Natural killer cell (primary cell): ENCODE data around the gene ATAD3B. TPM values are rescaled to one million over a fixed set of nuclear protein-coding genes. Genes with fewer than 3 reads are reported as not detected.

ENCODE experiments used
- ATAC-seq, 3 donors: fragments of 150-1000 bp in 2 of 3; fragments of 200-7000 bp in 1 of 3; cut with Tn5 transposase; 1 replicate in 1 of 3; 2 replicates in 2 of 3; pipeline ENCODE4 v1.10.0; 2021; ENCODE audit warnings: mild to moderate bottlenecking in 2 of 3, moderate library complexity in 2 of 3
- DNase-seq, 2 donors: peaks; one replicate each; pipeline versions ENCODE4 v3.0.0 to v3.0.0-alpha.2; 2013 to 2021; ENCODE audit warnings: mixed read lengths in 1 of 2
- H3K27ac ChIP-seq: one replicate; pipeline ENCODE4 v1.5.1; 2013; ENCODE audit warnings: mild to moderate bottlenecking, low read length
- H3K27me3 ChIP-seq: one replicate; pipeline ENCODE4 v1.6.1; 2013; ENCODE audit warnings: low read length; ENCODE audit not compliant: control insufficient read depth, insufficient read depth
- H3K36me3 ChIP-seq: one replicate; pipeline ENCODE4 v1.6.1; 2013; ENCODE audit warnings: low read length; ENCODE audit not compliant: control insufficient read depth, insufficient read depth
- H3K4me1 ChIP-seq: one replicate; pipeline ENCODE4 v1.6.1; 2013; ENCODE audit warnings: low read length; ENCODE audit not compliant: control insufficient read depth, insufficient read depth
- H3K4me3 ChIP-seq: one replicate; pipeline ENCODE4 v1.5.1; 2013; ENCODE audit warnings: low read length
- H3K9me3 ChIP-seq: one replicate; pipeline ENCODE4 v1.6.1; 2013; ENCODE audit warnings: low read length; ENCODE audit not compliant: control insufficient read depth, insufficient read depth
- H3K27ac Mint-ChIP-seq, 2 donors: one replicate each; pipeline ENCODE4 v1.8.0; 2022; ENCODE audit warnings: mild to moderate bottlenecking in 2 of 2, mixed read lengths in 2 of 2, moderate library complexity in 1 of 2
- H3K27me3 Mint-ChIP-seq, 2 donors: one replicate each; pipeline ENCODE4 v1.8.0; 2022; ENCODE audit warnings: low read depth in 2 of 2, mixed read lengths in 2 of 2
- H3K36me3 Mint-ChIP-seq: one replicate; pipeline ENCODE4 v1.8.0; 2022; ENCODE audit warnings: mixed read lengths
- H3K4me1 Mint-ChIP-seq, 2 donors: one replicate each; pipeline ENCODE4 v1.8.0; 2022; ENCODE audit warnings: mixed read lengths in 2 of 2
- H3K4me3 Mint-ChIP-seq: one replicate; pipeline ENCODE4 v1.8.0; 2022; ENCODE audit warnings: mild to moderate bottlenecking, moderate library complexity, mixed read lengths
- H3K9me3 Mint-ChIP-seq, 2 donors: one replicate each; pipeline ENCODE4 v1.8.0; 2022; ENCODE audit warnings: mixed read lengths in 2 of 2
- CTCF ChIP-seq: fragments of 200-600 bp; IDR thresholded peaks from one replicate; pipeline ENCODE4 v1.8.0; 2022; ENCODE audit warnings: antibody characterized with exemption
- WGBS: methylation state at CpG from one replicate; pipeline ENCODE4 v1.1.7; 2013; ENCODE audit warnings: missing lambda C conversion rate; ENCODE audit not compliant: insufficient coverage; 5-methylcytosine and 5-hydroxymethylcytosine counted together
- intact Hi-C: fragments of 100-400 bp; cut with micrococcal nuclease; formaldehyde crosslinking; loops from one replicate; pipeline ENCODE4 v1.14.2; 2022
- total RNA-seq, 4 donors: library from RNA; stranded (reverse); fragments of 120-200 nt in 1 of 4; gene quantifications; one replicate each; pipeline versions ENCODE4 v1.2.3 to v1.2.4, GENCODE V29; 2013 to 2022

The ATAD3B gene
- total RNA-seq, 3 donors from 2014 or later (not counting 1 experiment from before 2014, with no cell fraction given) = 31.9 to 52.4 (median 42.9) TPM

GRCh38 chr1:1537626-1538250, 66.2 kb downstream of the ATAD3B start:
- H3K27me3 ChIP-seq = no peaks in the 10 kb centered on the region
- no peak overlapping the region for H3K27ac ChIP-seq
- H3K27me3 Mint-ChIP-seq = no peaks in the 10 kb centered on the region
- H3K9me3 ChIP-seq = no peaks in the 10 kb centered on the region
- peaks cover 2% of the 10 kb centered on the region for H3K36me3 ChIP-seq
- WGBS = 96% methylated on average over 32 of the region's 32 CpGs
- H3K4me1 Mint-ChIP-seq = no peaks in the 10 kb centered on the region
- peak overlapping the region; percentile 13 for H3K4me3 Mint-ChIP-seq
- H3K9me3 Mint-ChIP-seq = no peaks in the 10 kb centered on the region
- ATAC-seq (no peak), DNase-seq (no peak)
- H3K36me3 Mint-ChIP-seq = no peaks in the 10 kb centered on the region
- H3K4me3 ChIP-seq = no peak overlapping the region
- no peak for TF ChIP-seq CTCF
- H3K27ac Mint-ChIP-seq = no peak overlapping the region
- intact Hi-C loops = no loop called here
- H3K4me1 ChIP-seq = peaks cover 12% of the 10 kb centered on the region

- Histone ChIP-seq H3K27ac (no peak overlapping the region), H3K4me1 (peaks cover 12% of the 10 kb centered on the region), H3K4me3 (no peak overlapping the region), H3K27me3 (no peaks in the 10 kb centered on the region), H3K36me3 (peaks cover 5% of the 10 kb centered on the region), H3K9me3 (no peaks in the 10 kb centered on the region)
- DNase-seq (no peak), ATAC-seq (no peak)
- intact Hi-C loops = no loop called here
- H3K27ac Mint-ChIP-seq = no peak overlapping the region
- TF ChIP-seq CTCF = no peak
- no peaks in the 10 kb centered on the region for H3K36me3 Mint-ChIP-seq
- H3K9me3 Mint-ChIP-seq = no peaks in the 10 kb centered on the region
- H3K4me3 Mint-ChIP-seq = peak overlapping the region; percentile 28
- no peaks in the 10 kb centered on the region for H3K4me1 Mint-ChIP-seq
- 95% methylated on average over 23 of the region's 23 CpGs for WGBS
- no peaks in the 10 kb centered on the region for H3K27me3 Mint-ChIP-seq
Observed at GRCh38 chr1:1538334-1538733, 66.8 kb downstream of the ATAD3B start.

GRCh38 chr1:1538989-1539309, 67.4 kb downstream of the ATAD3B start:
- Mint-ChIP-seq H3K4me3 (peak overlapping the region; percentile 28), H3K27me3 (no peaks in the 10 kb centered on the region), H3K36me3 (no peaks in the 10 kb centered on the region), H3K9me3 (no peaks in the 10 kb centered on the region), H3K4me1 (no peaks in the 10 kb centered on the region), H3K27ac (no peak overlapping the region)
- Histone ChIP-seq H3K27ac (no peak overlapping the region), H3K9me3 (no peaks in the 10 kb centered on the region), H3K36me3 (peaks cover 5% of the 10 kb centered on the region), H3K4me1 (peaks cover 12% of the 10 kb centered on the region), H3K4me3 (no peak overlapping the region), H3K27me3 (no peaks in the 10 kb centered on the region)
- 91% methylated on average over 18 of the region's 18 CpGs for WGBS
- ATAC-seq (no peak), DNase-seq (no peak)
- intact Hi-C loops = no loop called here
- no peak for TF ChIP-seq CTCF
